Measurements from ENCODE around the gene TPCN1.

TPCN1 gene

GRCh38 chr12:113268136-113268535, 46.9 kb downstream of the TPCN1 start:
- Mint-ChIP-seq H3K4me3 (no peak overlapping the region), H3K36me3 (ENCODE audit: low read depth) (peaks cover 47% of the 10 kb centered on the region), H3K27ac (no peak overlapping the region), H3K27me3 (no peaks in the 10 kb centered on the region), H3K4me1 (ENCODE audit: low read depth) (peaks cover 24% of the 10 kb centered on the region), H3K9me3 (no peaks in the 10 kb centered on the region)

DNA sequence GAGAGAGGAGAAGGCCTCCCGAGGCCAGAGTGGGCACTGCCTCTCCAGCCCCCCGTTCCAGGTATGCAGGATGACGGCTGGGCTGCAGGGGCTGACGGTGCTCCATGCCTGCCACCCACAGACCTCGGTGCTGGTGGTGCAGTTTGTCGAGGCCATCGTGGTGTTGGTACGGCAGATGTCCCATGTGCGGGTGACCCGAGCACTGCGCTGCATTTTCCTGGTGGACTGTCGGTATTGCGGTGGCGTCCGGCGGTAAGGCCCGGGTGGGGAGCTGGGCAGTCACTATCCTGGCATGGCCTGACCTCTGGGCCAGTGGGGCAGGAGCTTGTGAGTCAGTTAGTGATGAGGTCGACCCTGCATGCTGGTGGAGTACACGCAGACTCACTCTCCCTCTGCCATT, 47.4 kb downstream of the TPCN1 start:
- Mint-ChIP-seq H3K27me3 (no peaks in the 10 kb centered on the region), H3K27ac (no peak overlapping the region), H3K4me3 (no peak overlapping the region), H3K9me3 (no peaks in the 10 kb centered on the region), H3K4me1 (ENCODE audit: low read depth) (peaks cover 22% of the 10 kb centered on the region), H3K36me3 (ENCODE audit: low read depth) (peaks cover 47% of the 10 kb centered on the region)

DNA sequence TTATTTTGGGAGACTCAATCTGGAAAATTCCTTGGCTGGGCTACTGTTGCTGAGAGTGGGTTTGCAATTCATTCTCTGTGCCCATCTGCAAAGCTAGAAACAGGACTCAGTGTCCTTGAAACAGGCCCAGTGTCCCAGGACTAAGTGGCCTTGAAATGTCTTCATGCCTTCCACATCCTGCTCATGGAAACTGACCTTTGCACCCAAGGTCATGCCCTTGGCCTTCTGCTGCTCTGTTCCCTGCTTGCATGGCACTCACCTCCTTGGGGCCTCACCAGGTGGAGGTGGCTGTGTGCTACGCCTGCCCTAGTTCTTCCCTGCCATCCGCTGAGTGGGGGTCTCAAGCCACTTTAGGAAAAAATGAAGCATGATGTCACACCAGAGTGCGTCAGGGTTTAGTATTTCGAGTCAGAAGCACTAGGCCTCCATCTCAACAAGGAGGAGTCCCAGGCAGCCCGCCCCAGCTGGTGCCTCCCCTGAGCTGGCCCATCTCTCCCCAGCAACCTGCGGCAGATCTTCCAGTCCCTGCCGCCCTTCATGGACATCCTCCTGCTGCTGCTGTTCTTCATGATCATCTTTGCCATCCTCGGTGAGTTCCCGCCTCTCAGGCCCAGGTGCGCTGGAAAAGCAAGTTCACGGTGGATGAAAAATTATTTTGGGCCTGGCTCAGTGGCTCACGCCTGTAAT, 48.1 kb downstream of the TPCN1 start:
- no peaks in the 10 kb centered on the region for H3K9me3 Mint-ChIP-seq
- H3K4me3 Mint-ChIP-seq = no peak overlapping the region
- peak overlapping the region; percentile 49 for H3K27ac Mint-ChIP-seq
- H3K27me3 Mint-ChIP-seq = no peaks in the 10 kb centered on the region
- peaks cover 40% of the 10 kb centered on the region for H3K36me3 Mint-ChIP-seq (ENCODE audit: low read depth)
- peaks cover 14% of the 10 kb centered on the region for H3K4me1 Mint-ChIP-seq (ENCODE audit: low read depth)

GRCh38 chr12:113270709-113271009, 49.4 kb downstream of the TPCN1 start:
- H3K27ac Mint-ChIP-seq = no peak overlapping the region
- no peaks in the 10 kb centered on the region for H3K27me3 Mint-ChIP-seq
- peaks cover 46% of the 10 kb centered on the region for H3K36me3 Mint-ChIP-seq (ENCODE audit: low read depth)
- no peaks in the 10 kb centered on the region for H3K9me3 Mint-ChIP-seq
- peaks cover 14% of the 10 kb centered on the region for H3K4me1 Mint-ChIP-seq (ENCODE audit: low read depth)
- no peak overlapping the region for H3K4me3 Mint-ChIP-seq

DNA sequence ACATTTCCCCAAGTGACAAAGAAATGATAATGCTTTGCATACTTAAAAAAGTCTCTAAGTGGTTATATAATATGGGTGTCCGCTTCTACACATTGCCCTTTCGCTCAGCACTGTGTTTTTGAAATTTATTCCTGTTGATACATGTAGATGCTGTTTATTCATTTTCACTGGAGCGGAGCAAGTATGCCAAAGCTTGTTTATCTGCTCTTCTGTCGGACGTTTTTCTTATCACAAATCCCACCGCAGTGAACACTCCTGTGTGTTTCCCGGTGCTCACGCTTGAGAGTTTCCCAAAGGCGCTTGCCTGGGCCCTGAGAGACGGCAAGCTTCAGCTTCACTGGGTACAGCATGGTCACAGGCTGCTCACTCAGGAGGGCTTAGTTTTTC, 50.2 kb downstream of the TPCN1 start:
- Mint-ChIP-seq H3K4me1 (ENCODE audit: low read depth) (peaks cover 14% of the 10 kb centered on the region), H3K27ac (no peak overlapping the region), H3K36me3 (ENCODE audit: low read depth) (peaks cover 41% of the 10 kb centered on the region), H3K4me3 (no peak overlapping the region), H3K9me3 (no peaks in the 10 kb centered on the region), H3K27me3 (no peaks in the 10 kb centered on the region)

DNA sequence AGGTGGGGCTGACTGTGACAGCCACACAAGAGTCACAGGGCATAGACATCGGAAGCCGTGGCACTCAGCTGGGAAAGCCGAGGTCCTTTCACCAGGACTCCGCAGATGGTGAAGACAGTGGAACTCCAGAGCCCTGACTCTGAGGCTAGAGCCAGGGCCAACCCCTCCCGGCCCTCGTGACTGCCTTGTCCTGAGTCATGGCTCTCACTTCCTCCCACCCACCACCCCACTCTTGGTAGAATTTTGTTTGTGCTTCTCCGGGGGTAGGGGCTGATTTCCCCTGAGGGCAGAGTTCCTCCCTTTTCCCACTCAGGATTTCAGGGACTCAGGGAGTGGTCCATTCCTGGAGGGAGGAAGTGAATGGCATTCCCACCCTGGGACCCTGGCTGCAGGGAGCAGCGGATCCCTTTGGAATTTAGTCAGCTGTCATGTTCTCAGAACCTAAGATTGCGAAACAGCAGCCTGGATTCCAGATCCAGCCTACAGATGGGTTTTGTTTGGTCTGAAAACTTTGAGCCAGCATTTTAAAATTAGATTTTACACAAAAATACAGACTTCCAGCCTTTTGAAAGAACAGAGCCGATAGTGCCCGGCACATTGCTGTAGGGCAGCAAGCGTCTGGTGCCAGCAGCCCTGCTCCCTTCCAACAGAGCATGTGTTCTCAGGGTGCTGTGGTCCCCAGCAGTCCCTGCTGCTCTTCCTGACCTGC, 50.7 kb downstream of the TPCN1 start:
- H3K4me3 Mint-ChIP-seq = no peak overlapping the region
- peak overlapping the region; percentile 45 for H3K27ac Mint-ChIP-seq
- peaks cover 42% of the 10 kb centered on the region for H3K36me3 Mint-ChIP-seq (ENCODE audit: low read depth)
- no peaks in the 10 kb centered on the region for H3K27me3 Mint-ChIP-seq
- no peaks in the 10 kb centered on the region for H3K9me3 Mint-ChIP-seq
- H3K4me1 Mint-ChIP-seq (ENCODE audit: low read depth) = peaks cover 14% of the 10 kb centered on the region

- Mint-ChIP-seq H3K4me1 (ENCODE audit: low read depth) (peaks cover 14% of the 10 kb centered on the region), H3K9me3 (no peaks in the 10 kb centered on the region), H3K27ac (no peak overlapping the region), H3K4me3 (no peak overlapping the region), H3K36me3 (ENCODE audit: low read depth) (peaks cover 51% of the 10 kb centered on the region), H3K27me3 (no peaks in the 10 kb centered on the region)
These were observed 51.9 kb downstream of the TPCN1 start for GRCh38 chr12:113273053-113273725.

DNA sequence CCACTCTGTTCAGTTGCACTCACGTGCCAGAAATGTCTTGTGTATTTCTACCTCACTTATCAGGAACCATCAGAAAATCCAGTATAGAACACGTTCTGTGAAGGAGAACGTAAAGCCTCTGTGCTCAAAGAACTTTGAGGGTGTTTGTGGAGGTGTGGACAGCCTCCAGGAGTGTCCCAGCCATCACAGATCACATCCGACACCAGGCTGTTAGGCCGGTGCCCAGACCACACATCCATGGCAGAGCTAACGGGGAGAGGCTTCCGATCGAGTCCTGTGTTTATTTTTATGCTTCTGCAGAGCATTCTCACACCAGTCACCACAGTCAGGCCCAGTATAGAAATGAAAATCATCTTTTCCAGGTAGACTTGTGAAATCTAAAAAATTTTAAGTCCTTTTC, 53.6 kb downstream of the TPCN1 start:
- Mint-ChIP-seq H3K4me1 (ENCODE audit: low read depth) (peaks cover 19% of the 10 kb centered on the region), H3K27me3 (no peaks in the 10 kb centered on the region), H3K36me3 (ENCODE audit: low read depth) (peaks cover 47% of the 10 kb centered on the region), H3K27ac (no peak overlapping the region), H3K9me3 (no peaks in the 10 kb centered on the region), H3K4me3 (no peak overlapping the region)

DNA sequence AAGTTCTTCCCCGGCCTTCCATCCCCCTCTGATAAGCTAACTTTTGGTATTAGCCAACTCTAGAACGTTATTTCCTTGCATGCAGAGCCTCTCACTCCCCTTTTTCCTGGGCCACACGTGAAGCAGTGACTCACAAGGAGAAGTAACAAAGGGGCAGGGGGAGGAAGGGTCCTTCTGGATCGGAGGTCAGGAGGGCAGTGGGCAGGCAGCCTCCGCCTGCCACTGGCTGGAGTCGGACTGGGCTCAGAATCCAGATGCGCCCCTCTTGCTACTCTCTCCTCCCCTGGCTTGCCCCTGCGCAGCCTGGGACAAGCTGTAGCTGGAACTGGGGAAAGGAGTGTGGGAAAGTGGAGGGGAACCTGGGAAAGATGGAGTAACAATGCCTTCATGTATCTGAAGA, 55.0 kb downstream of the TPCN1 start:
- Mint-ChIP-seq H3K36me3 (ENCODE audit: low read depth) (peaks cover 51% of the 10 kb centered on the region), H3K4me3 (no peak overlapping the region)

GRCh38 chr12:113276946-113277500, 55.8 kb downstream of the TPCN1 start:
- Mint-ChIP-seq H3K4me1 (ENCODE audit: low read depth) (peaks cover 11% of the 10 kb centered on the region), H3K27me3 (no peaks in the 10 kb centered on the region), H3K36me3 (ENCODE audit: low read depth) (peaks cover 47% of the 10 kb centered on the region), H3K27ac (no peak overlapping the region), H3K9me3 (no peaks in the 10 kb centered on the region), H3K4me3 (no peak overlapping the region)

More for the DNA sequence above, 55.0 kb downstream of the TPCN1 start:
- Mint-ChIP-seq H3K9me3 (no peaks in the 10 kb centered on the region), H3K27me3 (no peaks in the 10 kb centered on the region), H3K4me1 (ENCODE audit: low read depth) (peaks cover 18% of the 10 kb centered on the region), H3K27ac (no peak overlapping the region)

DNA sequence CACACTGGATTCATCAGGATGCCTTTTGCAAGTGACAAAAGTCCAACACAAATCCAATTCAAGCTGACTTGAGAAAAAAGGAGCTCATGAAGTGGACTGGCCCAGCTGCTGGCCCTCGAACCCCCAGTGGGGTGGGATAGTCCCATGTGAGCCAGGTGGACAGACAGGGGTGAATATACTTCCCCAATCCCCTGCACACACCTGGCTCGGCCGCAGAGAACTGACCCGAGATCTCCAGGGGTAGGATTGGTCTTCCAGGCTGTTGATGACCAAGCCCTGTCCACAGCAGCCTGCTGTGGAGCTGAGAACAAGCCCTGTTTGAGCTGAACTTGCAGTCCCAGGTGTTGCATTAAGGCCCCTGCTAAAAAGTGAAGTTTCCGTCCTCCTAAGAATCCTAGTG, 56.2 kb downstream of the TPCN1 start:
- Mint-ChIP-seq H3K9me3 (no peaks in the 10 kb centered on the region), H3K4me1 (ENCODE audit: low read depth) (peaks cover 6% of the 10 kb centered on the region), H3K4me3 (no peak overlapping the region), H3K36me3 (ENCODE audit: low read depth) (peaks cover 42% of the 10 kb centered on the region), H3K27me3 (no peaks in the 10 kb centered on the region), H3K27ac (no peak overlapping the region)

- Mint-ChIP-seq H3K4me1 (ENCODE audit: low read depth) (peaks cover 4% of the 10 kb centered on the region), H3K27ac (no peak overlapping the region), H3K36me3 (ENCODE audit: low read depth) (peaks cover 38% of the 10 kb centered on the region), H3K4me3 (no peak overlapping the region), H3K27me3 (no peaks in the 10 kb centered on the region), H3K9me3 (no peaks in the 10 kb centered on the region)
These were observed 56.9 kb downstream of the TPCN1 start for GRCh38 chr12:113278141-113278540.

- Mint-ChIP-seq H3K27ac (no peak overlapping the region), H3K9me3 (no peaks in the 10 kb centered on the region), H3K36me3 (ENCODE audit: low read depth) (peaks cover 35% of the 10 kb centered on the region), H3K4me3 (no peak overlapping the region), H3K27me3 (no peaks in the 10 kb centered on the region), H3K4me1 (ENCODE audit: low read depth) (peaks cover 4% of the 10 kb centered on the region)
These were observed 57.4 kb downstream of the TPCN1 start for GRCh38 chr12:113278633-113279032.

DNA sequence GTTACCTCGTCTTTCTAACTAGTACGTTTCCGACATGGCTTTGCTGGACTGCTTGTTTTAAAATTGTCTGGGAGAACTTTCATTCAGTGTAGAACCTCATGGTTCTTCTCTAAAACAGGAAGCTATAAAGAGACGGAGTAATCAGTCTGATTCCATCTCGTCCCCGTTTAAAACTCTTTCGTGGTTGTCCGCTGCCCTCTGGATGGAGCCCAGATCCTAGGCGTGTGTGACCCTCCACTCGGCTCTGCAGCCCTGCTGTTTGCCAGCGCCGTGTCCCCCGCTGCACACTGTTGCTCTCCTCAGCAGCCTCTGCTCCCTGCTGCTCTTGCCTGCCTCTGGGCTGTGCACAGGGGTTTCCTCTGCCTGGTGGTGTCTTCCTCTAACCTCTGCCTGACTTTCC, 63.5 kb downstream of the TPCN1 start:
- peaks cover 31% of the 10 kb centered on the region for H3K36me3 Mint-ChIP-seq (ENCODE audit: low read depth)
- H3K27ac Mint-ChIP-seq = no peak overlapping the region
- H3K4me1 Mint-ChIP-seq (ENCODE audit: low read depth) = no peaks in the 10 kb centered on the region
- H3K4me3 Mint-ChIP-seq = no peak overlapping the region
- no peaks in the 10 kb centered on the region for H3K9me3 Mint-ChIP-seq
- H3K27me3 Mint-ChIP-seq = no peaks in the 10 kb centered on the region

All from stimulated activated naive CD8-positive, alpha-beta T cell treated with anti-CD3 and anti-CD28 coated beads, Interleukin-15, Interleukin-2, amounts not matched to agents 100 ng/mL and 50 ng/mL, for 24 hours (primary cell).